ENCODE data around the gene EHBP1.

DNA sequence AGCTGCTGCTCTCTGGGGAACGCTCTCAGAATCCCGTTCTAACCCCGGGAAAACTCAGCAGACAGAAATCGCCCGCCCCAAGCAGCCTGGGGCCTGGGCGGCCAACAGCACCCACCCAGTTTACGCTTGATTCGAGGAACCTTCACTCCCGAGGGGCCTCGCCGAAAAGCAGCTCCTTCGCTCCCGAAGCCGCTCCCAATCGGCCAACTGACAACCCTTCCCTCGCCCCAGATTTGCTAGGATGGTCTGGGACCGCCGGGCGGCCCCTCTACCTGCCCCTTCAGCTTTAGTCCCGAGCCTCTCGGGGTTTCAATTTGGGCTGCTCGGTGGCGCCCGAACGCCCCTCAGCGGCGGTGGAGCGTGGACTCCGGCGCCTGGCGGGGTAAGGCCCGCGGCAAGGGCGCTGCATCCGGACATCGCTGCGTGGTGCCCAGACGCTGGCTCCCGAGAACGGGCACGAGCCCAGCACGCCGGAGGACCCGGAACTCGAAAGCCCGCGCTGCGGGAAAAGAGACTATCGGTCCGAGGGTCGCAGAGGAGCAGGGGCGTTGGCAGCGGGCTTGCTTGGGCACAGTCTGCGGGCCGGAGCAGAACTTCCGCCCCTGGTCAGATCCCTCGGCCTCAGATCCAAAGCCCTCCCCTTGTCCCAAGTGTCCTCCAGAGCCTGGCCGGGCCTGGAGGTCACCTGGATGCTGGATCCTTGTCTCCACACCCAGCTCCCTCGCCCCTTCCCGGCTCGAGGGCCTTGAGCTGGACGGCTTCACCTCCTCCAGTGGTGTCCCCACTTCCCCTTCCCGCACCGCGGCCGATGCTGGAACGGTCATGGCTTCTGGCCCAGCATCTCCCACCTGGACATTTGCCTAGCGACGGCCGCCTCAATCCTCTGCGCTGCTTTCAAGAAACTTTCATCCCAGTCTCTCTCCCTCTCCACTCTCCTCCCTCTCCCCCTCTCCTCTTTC, 342.1 kb downstream of the EHBP1 start:
- no peak for TF ChIP-seq ZNF776 (tag by site-specific recombination; IDR thresholded peaks at IDR 0.05; ENCODE audit: borderline replicate concordance)
- TF ChIP-seq, protein P1, sequence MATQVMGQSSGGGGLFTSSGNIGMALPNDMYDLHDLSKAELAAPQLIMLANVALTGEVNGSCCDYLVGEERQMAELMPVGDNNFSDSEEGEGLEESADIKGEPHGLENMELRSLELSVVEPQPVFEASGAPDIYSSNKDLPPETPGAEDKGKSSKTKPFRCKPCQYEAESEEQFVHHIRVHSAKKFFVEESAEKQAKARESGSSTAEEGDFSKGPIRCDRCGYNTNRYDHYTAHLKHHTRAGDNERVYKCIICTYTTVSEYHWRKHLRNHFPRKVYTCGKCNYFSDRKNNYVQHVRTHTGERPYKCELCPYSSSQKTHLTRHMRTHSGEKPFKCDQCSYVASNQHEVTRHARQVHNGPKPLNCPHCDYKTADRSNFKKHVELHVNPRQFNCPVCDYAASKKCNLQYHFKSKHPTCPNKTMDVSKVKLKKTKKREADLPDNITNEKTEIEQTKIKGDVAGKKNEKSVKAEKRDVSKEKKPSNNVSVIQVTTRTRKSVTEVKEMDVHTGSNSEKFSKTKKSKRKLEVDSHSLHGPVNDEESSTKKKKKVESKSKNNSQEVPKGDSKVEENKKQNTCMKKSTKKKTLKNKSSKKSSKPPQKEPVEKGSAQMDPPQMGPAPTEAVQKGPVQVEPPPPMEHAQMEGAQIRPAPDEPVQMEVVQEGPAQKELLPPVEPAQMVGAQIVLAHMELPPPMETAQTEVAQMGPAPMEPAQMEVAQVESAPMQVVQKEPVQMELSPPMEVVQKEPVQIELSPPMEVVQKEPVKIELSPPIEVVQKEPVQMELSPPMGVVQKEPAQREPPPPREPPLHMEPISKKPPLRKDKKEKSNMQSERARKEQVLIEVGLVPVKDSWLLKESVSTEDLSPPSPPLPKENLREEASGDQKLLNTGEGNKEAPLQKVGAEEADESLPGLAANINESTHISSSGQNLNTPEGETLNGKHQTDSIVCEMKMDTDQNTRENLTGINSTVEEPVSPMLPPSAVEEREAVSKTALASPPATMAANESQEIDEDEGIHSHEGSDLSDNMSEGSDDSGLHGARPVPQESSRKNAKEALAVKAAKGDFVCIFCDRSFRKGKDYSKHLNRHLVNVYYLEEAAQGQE (tag by site-specific recombination; IDR thresholded peaks at IDR 0.05): no peak
- TF ChIP-seq, protein P2, sequence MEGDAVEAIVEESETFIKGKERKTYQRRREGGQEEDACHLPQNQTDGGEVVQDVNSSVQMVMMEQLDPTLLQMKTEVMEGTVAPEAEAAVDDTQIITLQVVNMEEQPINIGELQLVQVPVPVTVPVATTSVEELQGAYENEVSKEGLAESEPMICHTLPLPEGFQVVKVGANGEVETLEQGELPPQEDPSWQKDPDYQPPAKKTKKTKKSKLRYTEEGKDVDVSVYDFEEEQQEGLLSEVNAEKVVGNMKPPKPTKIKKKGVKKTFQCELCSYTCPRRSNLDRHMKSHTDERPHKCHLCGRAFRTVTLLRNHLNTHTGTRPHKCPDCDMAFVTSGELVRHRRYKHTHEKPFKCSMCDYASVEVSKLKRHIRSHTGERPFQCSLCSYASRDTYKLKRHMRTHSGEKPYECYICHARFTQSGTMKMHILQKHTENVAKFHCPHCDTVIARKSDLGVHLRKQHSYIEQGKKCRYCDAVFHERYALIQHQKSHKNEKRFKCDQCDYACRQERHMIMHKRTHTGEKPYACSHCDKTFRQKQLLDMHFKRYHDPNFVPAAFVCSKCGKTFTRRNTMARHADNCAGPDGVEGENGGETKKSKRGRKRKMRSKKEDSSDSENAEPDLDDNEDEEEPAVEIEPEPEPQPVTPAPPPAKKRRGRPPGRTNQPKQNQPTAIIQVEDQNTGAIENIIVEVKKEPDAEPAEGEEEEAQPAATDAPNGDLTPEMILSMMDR (tag by site-specific recombination; IDR thresholded peaks at IDR 0.05): no peak
- TF ChIP-seq ZSCAN30 (tag by site-specific recombination; IDR thresholded peaks at IDR 0.05): no peak
- TF ChIP-seq ZNF223 (tag by site-specific recombination; IDR thresholded peaks at IDR 0.05): no peak
